Right ventricle myocardium superior (tissue), 1 donor: ENCODE results near the gene BACH2. TPM values are rescaled to one million over a fixed set of nuclear protein-coding genes. Genes with fewer than 3 reads are reported as not detected.
"Not testable (repeated sequence)": the region's sequence is repeated elsewhere in the genome, so short reads cannot be mapped to it uniquely, and the experiment has no call there.

Experiments used
- ATAC-seq: fragments of 200-7000 bp; cut with Tn5 transposase; one replicate; pipeline ENCODE4 v1.9.1; 2020; ENCODE audit warnings: mild to moderate bottlenecking; ENCODE audit not compliant: poor library complexity
- DNase-seq: peaks from one replicate; pipeline ENCODE4 v3.0.0-alpha.2; 2020
- intact Hi-C: fragments of 100-400 bp; cut with DNase I; formaldehyde crosslinking; loops from one replicate; pipeline ENCODE4 v1.11.2; 2022
- total RNA-seq: library from RNA; stranded (reverse); fragmentation: NEBNext Ultra II Directional; extraction: Animal tissue kit (Norgen Biotek cat#: 25700); gene quantifications from one replicate; pipeline ENCODE4 v1.2.1, GENCODE V29; 2021
- donor health status: DM: no; HTN: yes; CAD: no; lungs with severe emphysema.

BACH2 gene
- total RNA-seq, 1 donor from 2014 or later, result 1.9 TPM

DNA sequence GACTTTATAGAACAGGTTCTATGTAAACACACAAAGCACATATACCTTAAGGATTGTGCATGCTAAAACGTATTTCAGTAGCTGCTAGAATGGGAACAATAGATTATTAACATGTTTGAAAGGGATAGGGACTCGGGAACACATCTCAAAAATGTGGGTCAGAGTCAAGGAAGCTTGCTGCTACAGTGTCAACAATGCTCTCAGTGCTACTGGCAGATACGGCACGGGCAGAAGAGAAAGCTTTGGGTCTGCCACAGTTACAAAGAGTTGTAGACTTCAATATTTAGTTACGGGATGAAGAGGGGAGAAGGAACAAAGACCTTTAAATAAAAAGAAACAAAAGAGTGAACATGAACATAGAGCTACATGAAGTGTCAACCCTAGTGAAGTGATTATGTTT is 170.5 kb downstream of the BACH2 start:
- ATAC-seq (no peak), DNase-seq (no peak)
- intact Hi-C loops, result no loop called here

DNA sequence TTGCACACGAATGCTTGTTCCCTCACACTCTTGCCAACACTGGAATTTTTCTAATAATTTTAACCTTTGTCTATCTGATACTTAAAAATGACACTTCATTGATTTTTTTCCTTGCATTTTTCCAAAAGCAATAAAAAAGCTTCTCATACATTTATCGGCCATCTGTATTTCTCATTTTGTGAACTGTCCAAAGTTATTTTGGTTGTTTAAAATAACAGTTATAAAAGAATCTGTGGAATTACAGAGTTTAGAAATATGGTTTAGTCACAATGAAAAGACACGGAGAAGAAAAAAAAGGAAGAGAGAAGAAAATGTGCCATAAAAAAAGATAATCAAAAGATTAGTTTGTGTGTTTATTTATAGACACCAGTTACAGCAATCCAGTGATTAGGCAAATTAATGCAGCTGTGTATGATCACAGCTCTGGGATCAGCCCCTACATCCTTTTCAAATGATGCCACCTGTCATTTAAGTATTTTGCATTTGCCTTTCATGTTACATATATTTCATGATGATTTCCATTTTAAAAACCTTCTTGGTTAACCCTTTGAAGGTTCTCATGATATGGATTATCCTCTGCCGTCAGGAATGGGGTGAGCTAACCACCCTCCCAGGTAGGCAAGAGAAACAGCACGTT is 171.7 kb downstream of the BACH2 start:
- no peak for ATAC-seq
- no peak for DNase-seq
- intact Hi-C loops, result no loop called here

DNA sequence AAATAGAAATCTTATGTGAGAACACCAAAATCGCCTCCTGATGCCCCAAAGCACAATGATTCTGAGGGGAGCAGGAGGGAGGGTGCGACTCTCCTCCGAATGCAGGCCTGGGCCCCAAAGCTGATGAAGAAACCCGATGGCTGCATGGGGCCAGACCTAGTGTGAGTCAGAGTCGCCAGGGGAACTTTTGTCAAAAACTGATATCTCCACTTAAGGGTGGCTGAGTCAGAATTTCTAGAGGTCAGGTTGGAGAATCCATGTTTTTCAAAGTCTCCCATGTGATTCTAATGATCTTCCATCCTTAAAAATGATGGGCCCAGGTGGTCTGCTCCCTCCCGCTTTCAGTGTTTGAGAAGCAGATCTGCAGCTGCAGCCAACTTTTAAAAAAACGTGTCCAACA is 172.8 kb downstream of the BACH2 start:
- DNase-seq (no peak), ATAC-seq (no peak)

DNA sequence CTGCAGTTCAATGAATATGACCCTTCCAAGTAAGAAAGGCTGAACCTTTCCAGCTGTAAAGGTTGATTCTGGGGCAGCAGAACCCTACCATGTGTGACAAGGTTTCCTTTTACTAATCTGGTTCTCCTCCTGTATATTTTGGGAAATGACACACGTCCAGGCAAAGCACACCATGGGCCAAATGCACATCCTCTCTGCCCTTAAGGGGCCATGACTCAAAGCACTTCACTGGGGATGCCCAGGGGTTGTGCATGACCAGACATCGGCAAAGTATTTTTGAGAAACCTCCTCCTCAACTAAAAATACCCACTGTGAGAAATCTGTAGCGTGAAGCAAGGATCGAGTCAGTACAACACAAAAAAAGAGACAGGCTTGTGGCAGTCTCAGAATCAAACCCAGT is 174.7 kb downstream of the BACH2 start:
- DNase-seq, result no peak
- no peak for ATAC-seq
- intact Hi-C loops, result no loop called here

More for the DNA sequence above, 172.8 kb downstream of the BACH2 start:
- intact Hi-C loops, result no loop called here

DNA sequence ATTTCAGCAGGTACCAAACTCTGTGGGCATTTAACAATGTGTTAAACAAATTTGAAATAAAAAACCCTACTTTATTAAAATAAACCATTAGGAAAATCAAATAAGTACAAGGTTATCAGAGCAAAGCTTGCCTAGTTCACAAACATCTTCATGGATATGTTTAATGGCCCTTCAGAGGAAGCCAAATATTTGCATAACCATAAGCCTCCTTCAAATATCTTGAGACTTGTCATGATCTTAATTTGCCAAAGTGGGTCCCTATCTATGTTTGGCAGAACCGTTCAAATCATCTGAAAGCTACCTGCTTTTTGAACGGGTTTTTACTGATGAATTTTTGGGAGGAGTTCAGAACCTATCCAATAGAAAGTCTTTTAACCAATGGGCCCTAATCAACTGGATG is 176.3 kb downstream of the BACH2 start:
- intact Hi-C loops, result no loop called here
- no peak for ATAC-seq

DNA sequence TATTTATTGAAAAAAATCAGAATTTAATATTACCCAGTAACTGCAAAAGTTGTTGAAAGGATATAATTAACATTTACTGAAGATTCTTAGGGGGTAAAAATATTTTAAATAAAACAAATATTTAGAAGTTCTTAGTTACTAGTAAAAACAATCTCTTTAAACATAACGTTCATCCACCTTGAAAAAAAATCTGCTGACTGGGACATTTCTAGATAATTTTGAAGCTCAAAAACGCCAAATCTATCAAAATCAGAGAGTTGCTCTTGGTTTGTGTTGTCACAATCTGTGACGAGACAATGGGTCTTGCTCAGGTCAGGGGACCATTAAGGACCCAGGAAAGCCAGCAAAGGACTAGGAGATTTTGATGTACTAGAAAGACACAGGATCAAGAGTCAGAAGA is 177.0 kb downstream of the BACH2 start:
- DNase-seq, result no peak
- intact Hi-C loops, result no loop called here
- ATAC-seq, result no peak

More for the DNA sequence above, 176.3 kb downstream of the BACH2 start:
- DNase-seq, result no peak

DNA sequence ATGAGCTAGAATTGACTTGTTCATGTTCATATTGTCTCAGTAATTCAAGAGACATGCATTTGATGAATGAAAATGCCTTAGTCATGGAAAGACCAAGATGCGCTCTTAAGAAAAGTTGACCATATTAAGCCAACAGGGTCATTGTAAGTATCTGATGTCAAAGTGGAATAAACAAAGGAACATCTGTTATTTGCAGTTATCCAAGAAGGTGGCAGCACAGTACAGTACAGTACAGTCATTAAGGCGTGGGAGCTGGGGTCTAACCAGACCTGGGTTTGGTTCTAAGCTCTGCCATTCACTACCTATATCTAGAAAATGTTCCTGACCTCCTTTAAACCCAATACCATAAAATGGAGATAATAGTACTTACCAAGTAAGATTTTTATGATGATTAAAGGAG is 178.1 kb downstream of the BACH2 start:
- DNase-seq (no peak), ATAC-seq (no peak)
- intact Hi-C loops, result no loop called here

DNA sequence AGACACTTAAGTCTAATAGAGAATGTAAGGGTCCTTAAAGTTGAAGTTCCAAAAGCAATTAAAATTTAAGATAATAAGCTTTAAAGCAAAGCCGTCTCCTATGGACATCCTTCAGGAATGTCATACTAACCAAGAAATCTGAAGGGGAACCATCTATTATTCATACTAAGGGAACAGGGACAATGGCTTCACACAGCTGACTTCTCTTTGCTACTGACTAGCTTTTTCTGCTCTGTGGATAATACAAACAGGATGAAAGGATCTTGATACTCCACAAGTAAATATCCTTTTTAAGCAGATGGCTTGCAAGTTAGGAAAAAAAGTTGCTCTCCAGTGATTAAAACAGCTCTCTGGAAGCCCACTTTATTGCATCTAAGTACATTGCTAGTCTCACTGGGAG is 178.6 kb downstream of the BACH2 start:
- ATAC-seq, result no peak
- intact Hi-C loops, result no loop called here
- DNase-seq, result no peak

DNA sequence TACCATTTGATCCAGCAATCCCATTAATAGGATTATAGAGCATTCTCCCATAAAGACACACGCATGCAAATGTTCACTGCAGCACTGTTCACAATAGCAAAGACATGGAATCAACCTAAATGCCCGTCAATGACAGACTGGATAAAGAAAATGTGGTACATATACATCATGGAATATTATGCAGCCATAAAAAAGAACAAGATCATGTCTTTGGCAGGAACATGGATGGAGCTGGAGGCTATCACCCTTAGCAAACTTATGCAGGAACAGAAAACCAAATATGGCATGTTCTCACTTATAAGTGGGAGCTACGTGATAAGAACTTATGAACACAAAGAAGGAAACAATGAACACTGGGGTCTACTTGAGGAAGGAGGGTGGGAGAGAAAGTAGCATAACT is 180.5 kb downstream of the BACH2 start:
- intact Hi-C loops, DNase-seq, ATAC-seq: not testable (repeated sequence)

DNA sequence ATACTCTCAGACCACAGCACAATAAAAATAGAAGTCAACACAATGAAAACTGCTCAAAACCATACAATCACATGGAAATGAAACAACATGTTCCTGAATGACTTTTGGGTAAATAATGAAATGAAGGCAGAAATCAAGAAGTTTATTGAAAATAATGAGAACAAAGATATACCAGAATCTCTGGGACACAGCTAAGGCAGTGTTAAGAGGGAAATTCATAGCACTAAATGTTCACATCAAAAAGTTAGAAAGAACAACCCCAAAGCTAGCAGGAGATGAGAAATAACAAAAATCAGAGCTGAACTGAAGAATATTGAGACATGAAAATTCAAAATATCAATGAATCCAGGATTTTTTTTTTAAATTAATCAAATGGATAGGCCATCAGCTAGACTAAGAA is 183.3 kb downstream of the BACH2 start:
- DNase-seq, result no peak
- intact Hi-C loops, result no loop called here
- no peak for ATAC-seq

DNA sequence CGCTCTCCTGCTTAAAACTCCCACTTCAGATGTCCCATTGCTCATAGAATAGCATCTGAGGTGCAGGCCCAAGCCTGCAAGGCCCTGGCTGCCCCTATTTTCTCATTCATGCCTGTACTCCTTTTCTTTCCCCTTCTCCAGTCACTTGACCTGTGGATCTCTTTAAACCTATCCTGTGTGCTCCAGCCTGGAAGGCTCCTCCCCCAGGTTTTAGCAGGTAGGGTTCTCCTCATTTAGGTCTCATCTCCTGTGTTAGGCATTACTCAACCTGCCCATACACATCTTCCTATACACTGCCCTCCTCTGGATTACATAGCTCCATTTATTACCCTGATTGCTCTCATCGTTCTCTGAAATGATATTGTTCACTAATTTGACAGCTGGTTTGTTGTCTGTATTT is 185.3 kb downstream of the BACH2 start:
- intact Hi-C loops, result no loop called here
- DNase-seq (no peak), ATAC-seq (no peak)

DNA sequence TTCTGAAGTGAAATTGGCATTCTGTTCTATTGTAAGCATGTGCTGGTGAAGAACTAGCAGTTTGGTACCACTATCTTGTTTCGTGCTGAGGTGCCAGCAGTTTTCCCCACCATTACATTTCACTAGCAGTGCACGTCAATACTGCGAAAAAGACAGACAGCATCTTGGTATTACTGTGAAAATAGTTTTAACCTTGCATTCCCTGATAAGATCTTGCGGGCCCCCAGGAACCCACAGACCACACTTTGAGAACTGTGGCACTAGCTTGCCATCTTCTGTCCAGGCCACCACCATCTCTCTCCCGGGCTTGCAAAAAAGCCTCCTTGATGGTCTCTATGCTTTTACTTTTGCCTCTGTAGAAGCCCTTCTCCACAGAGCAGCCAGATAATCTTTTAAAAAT is 185.7 kb downstream of the BACH2 start:
- DNase-seq (no peak), ATAC-seq (no peak)
- intact Hi-C loops, result no loop called here

DNA sequence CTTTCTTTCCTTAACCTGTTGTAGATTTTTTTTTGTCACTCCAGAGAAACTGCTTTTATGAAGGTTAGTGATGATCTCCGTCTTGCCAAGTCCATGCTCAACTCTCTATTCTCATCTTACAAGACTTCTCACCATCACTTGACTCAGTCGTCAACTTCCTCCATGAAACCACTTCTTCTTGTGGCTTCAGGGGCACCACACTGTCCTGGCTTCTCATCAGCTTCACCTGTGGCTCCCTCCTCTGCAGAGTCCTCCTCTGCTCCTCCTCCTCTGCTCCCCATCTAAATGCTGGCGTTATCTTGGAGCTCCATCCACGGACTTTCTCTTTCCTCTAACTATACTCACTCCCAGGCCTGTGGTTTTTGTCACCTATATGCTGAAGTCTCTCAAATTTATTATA is 187.5 kb downstream of the BACH2 start:
- DNase-seq (no peak), ATAC-seq (no peak)
- intact Hi-C loops, result no loop called here

DNA sequence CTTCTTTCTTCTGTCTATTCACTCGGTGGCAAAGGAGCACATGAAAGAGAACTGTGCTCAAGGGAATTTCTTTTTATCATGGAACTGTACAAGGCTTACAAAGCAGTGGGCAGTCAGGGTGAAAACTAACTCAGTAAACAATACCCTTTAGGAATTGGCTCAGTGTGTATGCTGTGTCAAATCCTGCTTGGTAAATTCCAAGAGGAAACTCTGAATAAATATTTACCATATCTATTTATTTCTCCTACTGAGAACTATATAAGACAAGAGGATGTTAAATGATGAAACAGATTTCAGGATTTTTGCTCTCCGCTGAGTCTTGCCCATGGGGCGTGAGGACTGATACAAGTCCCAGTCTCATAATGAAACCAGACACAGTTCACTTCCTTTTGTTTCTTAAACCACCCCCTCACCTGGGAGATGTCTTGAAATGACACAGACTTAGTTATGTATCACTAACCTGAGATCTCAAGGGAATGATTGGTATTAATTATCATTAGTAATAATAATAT is 188.8 kb downstream of the BACH2 start:
- DNase-seq, result no peak
- intact Hi-C loops, result no loop called here
- no peak for ATAC-seq

DNA sequence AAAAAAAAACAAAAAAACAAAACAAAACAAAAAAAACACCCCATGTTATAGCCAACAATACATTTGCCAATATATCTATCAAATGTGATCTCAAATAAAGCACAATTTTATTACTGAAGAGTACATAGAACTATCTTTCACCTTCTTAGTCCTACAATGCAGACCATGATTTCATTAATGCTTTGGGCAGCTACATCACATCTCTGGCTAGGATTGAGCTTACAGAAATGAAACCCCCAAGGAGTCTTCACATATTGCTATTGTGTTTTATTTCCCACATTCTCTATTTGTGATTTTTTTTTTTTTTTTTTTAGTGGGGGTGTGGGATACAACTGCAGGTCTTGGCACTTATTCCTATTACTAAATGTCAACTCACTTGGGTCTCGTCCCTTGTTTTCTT is 189.3 kb downstream of the BACH2 start:
- ATAC-seq, result no peak
- intact Hi-C loops, result no loop called here

DNA sequence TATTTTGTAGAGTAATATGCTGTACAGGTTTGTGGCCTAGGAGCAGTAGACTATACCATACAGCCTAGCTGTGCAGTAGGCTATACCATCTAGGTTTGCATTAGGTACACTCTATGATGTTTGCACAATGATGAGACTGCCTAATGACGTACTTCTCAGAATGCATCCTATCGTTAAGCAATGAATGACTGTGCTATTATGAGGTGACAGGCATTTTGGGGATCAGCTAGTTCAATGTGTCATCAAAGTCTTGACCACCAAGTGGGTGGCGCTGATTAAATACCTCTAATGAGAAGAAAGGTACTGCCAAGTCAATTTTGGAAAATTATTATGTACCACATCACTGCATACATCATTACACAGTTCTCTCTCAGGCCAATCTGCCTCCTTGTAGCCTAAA is 190.2 kb downstream of the BACH2 start:
- no peak for DNase-seq
- no peak for ATAC-seq
- intact Hi-C loops, result no loop called here

More for the DNA sequence above, 189.3 kb downstream of the BACH2 start:
- no peak for DNase-seq

DNA sequence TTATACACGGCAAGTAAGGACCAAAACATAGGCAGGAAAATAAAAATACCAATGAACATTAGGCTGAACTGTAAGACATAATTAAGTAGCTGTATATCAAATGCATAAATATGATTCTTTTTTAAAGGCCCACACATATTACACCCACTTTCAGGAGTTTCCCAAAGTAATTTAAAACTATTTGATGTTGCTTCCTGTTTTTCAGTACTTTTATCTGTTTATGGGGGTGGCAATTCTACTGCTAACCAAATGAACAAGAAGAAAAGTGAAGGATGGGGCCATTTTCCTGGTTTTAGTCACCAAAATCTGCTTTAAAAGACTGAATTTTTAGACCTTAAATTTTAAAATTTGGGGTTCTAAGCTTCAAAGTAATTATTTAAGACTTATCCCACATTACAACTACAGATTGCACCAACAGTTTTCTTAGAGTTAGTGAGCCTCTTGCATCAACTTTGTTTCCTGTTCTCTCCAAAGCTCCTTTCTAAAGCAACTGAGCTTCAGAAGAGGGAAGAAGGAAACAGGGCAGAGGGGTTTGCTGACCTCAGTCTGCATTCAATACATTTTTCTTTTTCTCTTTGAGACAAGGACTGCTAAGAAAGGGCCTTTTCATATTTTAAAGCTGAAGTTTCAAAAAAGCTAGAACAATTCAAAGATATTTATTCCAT is 191.0 kb downstream of the BACH2 start:
- DNase-seq (no peak), ATAC-seq (no peak)
- intact Hi-C loops, result no loop called here

DNA sequence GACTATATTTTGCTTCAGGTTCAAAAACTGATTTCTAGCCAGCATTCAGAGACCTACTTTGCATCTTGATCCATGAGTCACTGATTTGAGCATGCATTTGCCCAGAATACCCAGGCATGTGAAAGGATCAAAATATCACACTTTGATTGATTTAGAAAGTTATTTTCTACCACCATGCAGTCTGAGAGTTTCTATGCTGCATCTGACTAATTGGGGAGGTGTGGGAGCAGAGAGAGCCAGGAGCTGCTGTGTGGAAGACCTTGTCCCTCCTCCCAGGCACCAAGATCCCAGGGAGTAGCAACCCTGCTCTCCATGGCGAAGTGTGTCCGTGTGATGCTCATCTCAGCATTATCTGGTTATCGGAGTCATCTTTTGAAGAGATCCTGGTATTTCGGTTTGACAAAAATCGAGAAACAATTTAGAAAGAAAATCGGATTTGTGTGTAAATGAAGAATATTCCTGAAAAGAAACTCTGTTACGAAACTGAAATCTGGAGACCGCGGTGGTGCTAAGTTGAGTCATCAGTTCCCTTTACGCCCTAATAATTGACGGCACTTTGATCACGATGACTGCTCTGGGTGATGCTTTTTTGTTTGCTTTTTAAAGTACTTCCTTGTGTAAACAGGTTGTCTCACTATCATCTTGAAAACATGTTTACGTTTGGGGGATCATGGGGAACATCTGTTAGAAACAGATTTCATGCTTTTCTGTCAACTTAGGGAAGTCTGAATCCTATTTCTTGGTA is 193.4 kb downstream of the BACH2 start:
- DNase-seq (no peak), ATAC-seq (no peak)
- intact Hi-C loops, result no loop called here

DNA sequence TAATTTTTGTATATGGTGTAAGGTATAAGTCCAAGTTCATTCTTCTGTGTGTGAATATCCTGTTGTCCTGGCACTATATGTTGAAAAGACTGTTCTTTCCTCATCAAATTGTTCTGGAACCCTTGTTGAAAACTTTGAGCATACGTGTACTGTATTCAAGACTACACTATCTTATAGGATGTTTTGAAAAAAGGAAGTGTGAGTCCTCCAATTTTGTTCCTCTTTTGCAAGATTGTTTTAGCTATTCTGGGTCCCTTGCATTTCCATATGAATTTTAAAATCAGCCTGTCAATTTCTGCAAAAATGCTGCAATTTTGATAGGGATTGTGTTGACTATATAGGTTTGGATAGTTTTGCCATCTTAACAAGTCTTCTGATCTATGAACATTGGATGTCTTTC is 195.2 kb downstream of the BACH2 start:
- DNase-seq, result no peak
- intact Hi-C loops, result no loop called here
- no peak for ATAC-seq
